Epithelial cell of esophagus (primary cell): ENCODE results near the gene RNF220.

Source experiments
- DNase-seq: peaks from one replicate; pipeline ENCODE4 v3.0.0; 2010; ENCODE audit warnings: low read depth
- H3K4me3 ChIP-seq: 2 replicates; pipeline ENCODE4 v1.5.1; 2011; ENCODE audit warnings: mild to moderate bottlenecking, low read length, control low read depth
- CTCF ChIP-seq: IDR thresholded peaks from 2 replicates; pipeline ENCODE4 v1.5.1; 2011; ENCODE audit warnings: low read depth, mild to moderate bottlenecking, low read length, control low read depth, inconsistent platforms; ENCODE audit not compliant: insufficient read depth; ENCODE audit errors: missing control alignments

Gene RNF220

DNA sequence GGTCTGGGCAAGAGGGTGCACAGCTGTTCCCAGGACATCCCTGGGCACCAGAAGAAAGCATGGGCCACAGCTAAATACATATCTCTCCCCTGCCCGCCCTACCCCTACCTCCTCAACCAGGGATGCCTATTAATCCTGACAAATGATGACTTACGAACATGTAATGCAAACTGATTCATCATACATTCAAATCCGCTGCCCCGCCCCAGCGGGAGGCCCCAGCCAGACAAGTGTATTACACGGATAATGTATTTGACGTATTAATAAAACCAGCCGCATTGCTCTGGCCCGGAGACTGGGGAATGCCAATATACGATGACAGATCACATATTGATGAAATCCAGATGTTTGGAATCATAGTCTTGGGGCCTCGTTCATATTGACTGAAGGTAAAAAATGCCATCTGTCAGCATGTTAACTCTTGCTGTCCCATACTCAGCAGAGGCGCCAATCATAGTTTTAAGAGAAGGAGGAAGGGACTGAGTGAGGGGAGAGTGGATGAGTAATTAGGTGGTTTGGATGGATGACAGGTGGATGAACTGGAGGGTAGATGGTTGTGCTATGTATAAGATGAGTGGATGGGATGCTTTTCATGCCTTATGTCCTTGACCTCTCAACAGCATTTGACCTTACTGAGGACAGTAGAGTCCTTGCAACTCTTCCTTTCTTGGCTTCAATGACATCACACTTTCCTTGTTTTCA lies 201.0 kb downstream of the RNF220 start:
- no peak for TF ChIP-seq CTCF
- no peak overlapping the region for H3K4me3 ChIP-seq
- peak; percentile 69 for DNase-seq

DNA sequence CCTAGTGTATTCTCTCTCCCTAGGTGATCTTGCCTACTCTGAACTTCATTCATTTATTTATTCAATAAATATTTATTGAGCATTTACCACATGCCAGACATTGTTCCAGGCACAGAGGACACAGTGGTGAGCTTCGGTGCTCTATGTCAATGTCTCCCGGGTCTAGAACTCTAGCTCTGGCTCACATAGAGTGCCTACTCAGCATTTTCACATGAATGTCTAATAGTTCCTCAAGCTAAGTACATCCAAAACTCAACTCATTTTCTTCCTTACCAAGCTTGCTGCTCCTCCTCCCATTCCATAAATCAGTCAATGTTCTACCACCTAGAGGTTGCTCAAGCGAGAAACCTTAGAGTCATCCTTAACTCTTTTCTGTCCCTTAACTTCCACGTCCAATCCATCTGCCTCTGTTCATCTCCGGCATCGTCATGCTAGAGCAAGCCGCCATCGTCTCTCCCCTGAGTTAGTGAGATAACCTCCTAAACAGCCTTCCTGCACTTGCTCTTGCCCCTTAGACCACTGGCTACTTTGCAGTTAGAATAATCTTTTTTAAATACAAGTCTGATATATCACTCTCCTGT lies 201.7 kb downstream of the RNF220 start:
- DNase-seq = no peak
- no peak overlapping the region for H3K4me3 ChIP-seq
- no peak for TF ChIP-seq CTCF

DNA sequence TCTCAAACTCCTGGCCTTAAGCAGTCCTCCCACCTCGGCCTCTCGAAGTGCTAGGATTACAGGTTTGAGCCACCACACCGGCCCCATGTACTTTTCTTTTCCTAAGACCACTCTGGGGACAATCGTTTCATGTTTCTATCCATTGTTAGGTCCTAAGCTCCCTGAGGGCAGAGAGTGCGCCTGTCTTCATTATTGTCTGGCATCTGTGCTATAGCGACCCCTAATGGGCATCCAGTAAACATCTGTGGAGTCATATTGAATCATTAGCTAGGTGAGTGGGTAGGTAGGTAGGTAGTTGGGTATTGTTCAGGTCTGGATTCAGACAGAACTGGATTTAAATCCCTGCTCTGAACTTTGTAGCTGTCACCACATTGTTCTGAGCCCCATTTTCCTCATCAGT lies 203.1 kb downstream of the RNF220 start:
- TF ChIP-seq CTCF = no peak
- H3K4me3 ChIP-seq = no peak overlapping the region
- peak; percentile 34 for DNase-seq

DNA sequence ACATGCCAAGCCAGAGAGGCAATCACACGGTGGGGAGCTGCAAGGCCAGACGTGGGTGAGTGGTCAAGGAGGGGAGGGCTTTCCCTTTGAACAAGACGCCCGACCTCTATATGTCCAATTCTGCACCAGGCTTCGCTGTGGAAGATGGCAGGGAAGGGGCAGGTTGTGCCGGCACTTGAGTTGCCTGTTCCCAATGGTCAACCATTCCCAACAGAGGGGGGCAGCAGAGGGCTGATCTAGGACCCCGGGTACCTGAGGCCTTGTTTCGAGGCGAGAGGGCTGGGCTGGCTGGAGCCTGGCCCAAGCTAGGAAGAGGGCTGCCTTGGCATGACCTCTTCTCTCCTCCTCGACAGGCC lies 204.3 kb downstream of the RNF220 start:
- peak; percentile 53 for DNase-seq
- peak; percentile 32 for TF ChIP-seq CTCF

GRCh38 chr1:44609768-44610526 lies 204.9 kb downstream of the RNF220 start:
- H3K4me3 ChIP-seq = no peak overlapping the region
- TF ChIP-seq CTCF = no peak
- no peak for DNase-seq

More for the DNA sequence above, 204.3 kb downstream of the RNF220 start:
- H3K4me3 ChIP-seq = no peak overlapping the region

DNA sequence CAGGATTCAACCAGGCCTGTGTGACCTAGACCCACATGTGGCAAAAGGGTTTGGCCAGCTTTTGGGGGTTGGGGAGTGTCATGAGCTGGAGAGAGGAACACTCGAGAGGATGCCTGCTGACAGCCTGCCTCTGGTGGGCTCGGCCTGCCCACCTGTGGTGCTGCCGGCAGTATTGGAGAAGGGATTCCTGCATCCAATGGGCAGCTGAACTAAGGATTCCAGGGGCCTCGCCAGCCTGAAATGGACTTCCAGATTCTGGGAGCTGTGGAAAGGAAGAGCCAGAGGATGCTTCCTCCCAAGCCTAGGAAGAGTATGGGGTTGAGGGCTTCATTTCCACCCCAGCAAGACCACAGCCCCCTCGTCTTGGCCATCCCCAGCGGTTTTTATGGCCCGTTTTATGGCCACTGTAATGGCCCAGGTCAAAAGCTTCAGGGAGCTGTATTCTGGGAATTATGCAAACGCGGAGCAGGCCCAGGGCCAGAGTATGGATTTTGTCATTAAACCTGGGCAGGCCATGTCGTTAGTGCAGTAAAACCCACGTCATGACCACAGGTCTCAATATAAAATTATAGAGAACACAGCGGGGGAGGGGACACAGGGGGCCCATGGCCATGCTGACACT lies 205.6 kb downstream of the RNF220 start:
- TF ChIP-seq CTCF = no peak
- no peak overlapping the region for H3K4me3 ChIP-seq
- DNase-seq = no peak
